Measurements from ENCODE around the gene DUSP9.
"Not testable (repeated sequence)": the region's sequence is repeated elsewhere in the genome, so short reads cannot be mapped to it uniquely, and the experiment has no call there.

Gene DUSP9, protein sequence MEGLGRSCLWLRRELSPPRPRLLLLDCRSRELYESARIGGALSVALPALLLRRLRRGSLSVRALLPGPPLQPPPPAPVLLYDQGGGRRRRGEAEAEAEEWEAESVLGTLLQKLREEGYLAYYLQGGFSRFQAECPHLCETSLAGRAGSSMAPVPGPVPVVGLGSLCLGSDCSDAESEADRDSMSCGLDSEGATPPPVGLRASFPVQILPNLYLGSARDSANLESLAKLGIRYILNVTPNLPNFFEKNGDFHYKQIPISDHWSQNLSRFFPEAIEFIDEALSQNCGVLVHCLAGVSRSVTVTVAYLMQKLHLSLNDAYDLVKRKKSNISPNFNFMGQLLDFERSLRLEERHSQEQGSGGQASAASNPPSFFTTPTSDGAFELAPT
- total RNA-seq = 0 to 0.33 (median 0.17) reads per million in 9 experiments

DNA sequence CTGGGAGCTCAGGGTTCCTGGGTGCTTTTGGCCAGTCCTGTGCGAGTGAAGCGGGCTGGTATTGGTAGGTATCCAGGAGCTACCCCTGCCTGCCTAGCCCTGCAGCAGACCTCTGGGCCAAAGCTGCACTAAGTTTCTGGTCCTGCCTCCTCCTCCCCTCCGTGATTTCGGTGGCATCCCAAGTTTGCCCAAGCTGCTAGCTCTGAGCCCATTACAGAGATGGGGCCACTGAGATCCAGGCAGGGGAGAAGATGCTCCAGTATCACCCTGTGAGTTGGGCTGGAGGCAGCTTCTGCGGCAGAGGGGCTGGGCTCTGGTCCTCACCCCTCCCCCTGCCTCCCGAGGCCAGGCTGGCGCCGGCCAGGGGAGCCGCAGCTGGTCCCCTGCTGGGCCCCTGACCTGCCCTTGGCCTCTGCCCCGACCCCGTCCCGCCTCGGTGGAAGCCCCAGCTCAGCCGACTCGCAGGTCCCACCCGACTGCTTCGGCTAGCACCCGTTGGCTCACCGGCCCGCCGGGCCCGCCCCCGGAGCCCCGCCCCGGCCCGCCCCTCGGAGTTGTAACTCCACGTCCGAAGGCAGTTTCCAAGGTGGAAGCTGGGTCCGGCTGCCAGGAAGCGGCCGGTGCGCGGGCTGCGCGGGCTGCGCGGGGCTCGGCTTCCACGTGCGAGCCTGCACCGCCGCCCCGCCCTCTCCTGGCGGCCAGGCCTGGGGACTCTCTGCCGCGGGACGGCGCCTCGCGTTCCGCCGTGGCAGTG is at the start of gene DUSP9:
DUSP9 (plus strand) TSS at position 584 of the 754 bp plus-strand sequence. CDS start 751 bp downstream, outside the sequence.
- H3K4me3 Mint-ChIP-seq = peak within 1 kb of the TSS; percentile 18 to 27
- H3K36me3 Mint-ChIP-seq (ENCODE audit: insufficient read depth) = no peaks in the 10 kb centered on the region
- H3K9me3 Mint-ChIP-seq = no peaks in the 10 kb centered on the region
- H3K4me1 Mint-ChIP-seq (ENCODE audit: low read depth in 2 of 2) = peaks cover 4 to 5% of the 10 kb centered on the region in 2 donors
- ATAC-seq (replicated peaks) = peak; percentile 50
- no peak for DNase-seq
- peaks cover 9 to 36% of the 10 kb centered on the region in 2 donors for H3K27me3 Mint-ChIP-seq
- H3K27ac Mint-ChIP-seq = no peak within 1 kb of the TSS

DNA sequence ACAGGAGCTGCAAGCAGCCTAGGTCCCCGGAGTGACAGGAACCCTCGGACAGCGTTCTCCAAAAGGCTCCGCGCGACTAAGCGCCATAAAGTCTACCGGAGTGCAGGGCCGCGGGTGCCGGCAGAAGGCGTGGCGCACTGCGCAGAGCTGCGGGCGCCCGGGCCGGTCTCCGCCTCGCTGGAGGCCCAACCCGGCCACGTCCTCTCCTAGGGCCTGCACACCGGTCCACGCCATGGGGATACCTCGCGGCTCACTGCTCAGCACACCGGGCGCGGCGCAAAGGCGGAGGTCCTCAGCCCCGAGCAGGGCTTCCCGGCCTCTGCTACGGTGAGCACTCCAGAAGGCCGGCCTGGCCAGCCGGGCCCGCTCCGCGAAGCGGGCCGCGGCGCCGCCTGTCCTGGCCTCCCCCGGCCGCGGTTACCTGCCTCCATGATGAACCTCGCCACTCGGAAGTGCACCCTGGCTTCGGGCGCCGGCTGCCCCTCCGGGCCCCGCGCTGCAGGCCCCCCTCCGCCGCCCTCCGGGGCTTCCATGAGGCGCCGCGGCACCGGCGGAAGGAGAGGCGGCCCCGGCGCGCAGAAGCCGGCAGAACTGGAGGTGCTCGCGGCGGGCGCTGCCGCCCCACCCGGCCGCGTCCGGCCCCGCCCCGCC is 48.3 kb upstream of the DUSP9 start, which contains the start of gene CCNQ:
CCNQ (minus strand) TSS at position 599 of the 651 bp plus-strand sequence; CDS start at position 533, 66 bp downstream.
- Mint-ChIP-seq H3K4me3 (peak within 1 kb of the TSS; percentile 86 to 89), H3K4me1 (ENCODE audit: low read depth in 2 of 2) (peaks cover 16 to 29% of the 10 kb centered on the region in 2 donors), H3K27me3 (no peaks in the 10 kb centered on the region), H3K36me3 (ENCODE audit: insufficient read depth) (peaks cover 2% of the 10 kb centered on the region), H3K27ac (peak within 1 kb of the TSS; percentile 38 to 49), H3K9me3 (no peaks in the 10 kb centered on the region)
- DNase-seq (no peak), ATAC-seq (replicated peaks) (peak; percentile 69)

DNA sequence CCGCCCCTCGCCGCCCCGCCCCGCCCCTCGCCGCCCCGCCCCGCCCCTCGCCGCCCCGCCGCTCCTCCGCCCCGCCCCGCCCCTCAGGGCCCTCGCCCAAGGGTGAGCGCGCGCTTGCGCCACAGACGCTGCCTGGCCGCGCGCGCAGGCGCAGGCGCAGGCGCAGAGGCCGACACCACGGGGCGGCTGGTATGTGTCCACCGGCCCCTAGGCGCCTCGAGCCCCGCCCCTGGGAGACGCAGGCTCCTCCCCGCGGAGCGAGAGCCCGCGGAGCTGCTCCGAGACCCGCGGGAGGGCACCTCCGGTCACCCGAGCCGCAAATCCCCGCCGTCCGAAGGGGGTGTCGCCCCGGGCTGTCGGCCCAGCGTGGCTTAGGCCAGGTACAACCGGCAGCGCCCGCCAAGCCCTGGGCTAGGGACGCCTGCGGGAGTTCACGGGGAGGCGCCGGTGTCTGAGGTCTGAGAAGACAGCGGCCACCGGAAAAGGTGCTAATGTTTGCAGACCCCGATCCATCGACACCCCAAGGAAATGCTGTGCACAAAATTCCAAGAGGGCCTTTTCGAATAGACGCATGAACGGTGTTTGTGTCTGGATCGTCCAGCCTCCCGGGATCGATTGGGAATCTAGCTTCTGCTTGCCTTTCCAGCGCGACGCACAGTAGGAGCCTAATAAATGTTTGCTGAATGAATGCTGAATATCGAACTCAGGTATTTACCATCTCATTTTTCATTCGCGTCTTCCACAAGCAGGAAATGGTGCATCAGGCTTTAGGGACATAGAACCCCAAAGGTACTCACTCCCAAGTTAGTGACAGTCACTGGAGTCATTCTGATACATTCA is 47.6 kb upstream of the DUSP9 start:
- H3K4me1 Mint-ChIP-seq (ENCODE audit: low read depth in 2 of 2) = peaks cover 16 to 29% of the 10 kb centered on the region in 2 donors
- peaks cover 2% of the 10 kb centered on the region for H3K36me3 Mint-ChIP-seq (ENCODE audit: insufficient read depth)
- DNase-seq = peak; percentile 64 to 79 (median 71)
- no peaks in the 10 kb centered on the region for H3K27me3 Mint-ChIP-seq
- H3K9me3 Mint-ChIP-seq = no peaks in the 10 kb centered on the region
- H3K27ac Mint-ChIP-seq = peak overlapping the region in 1 of 2 donors; percentile 18
- peak overlapping the region; percentile 86 to 89 for H3K4me3 Mint-ChIP-seq
- peak; percentile 83 for ATAC-seq (replicated peaks)

DNA sequence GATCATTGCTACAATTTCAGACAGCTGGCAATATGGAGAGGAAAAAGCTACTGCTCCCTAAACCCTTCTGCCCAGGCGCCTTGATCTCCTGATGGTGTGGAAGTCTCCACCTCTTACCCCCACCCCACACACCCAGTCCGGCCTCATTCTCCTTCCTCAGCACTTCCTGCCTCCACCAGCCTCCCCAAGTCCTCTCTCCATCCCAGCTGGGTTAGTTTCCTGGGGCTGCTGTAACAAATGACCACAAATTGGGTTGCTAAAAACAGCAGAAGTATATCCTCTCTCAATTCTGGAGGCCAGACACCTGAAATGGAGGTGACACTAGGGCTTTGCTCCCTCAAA is 47.0 kb upstream of the DUSP9 start:
- H3K4me1 Mint-ChIP-seq (ENCODE audit: low read depth in 2 of 2) = peaks cover 16 to 29% of the 10 kb centered on the region in 2 donors
- H3K9me3 Mint-ChIP-seq = no peaks in the 10 kb centered on the region
- peak overlapping the region; percentile 86 to 89 for H3K4me3 Mint-ChIP-seq
- peak overlapping the region in 1 of 2 donors; percentile 18 for H3K27ac Mint-ChIP-seq
- no peaks in the 10 kb centered on the region for H3K27me3 Mint-ChIP-seq
- peaks cover 2% of the 10 kb centered on the region for H3K36me3 Mint-ChIP-seq (ENCODE audit: insufficient read depth)
- DNase-seq (no peak), ATAC-seq (replicated peaks) (no peak)

DNA sequence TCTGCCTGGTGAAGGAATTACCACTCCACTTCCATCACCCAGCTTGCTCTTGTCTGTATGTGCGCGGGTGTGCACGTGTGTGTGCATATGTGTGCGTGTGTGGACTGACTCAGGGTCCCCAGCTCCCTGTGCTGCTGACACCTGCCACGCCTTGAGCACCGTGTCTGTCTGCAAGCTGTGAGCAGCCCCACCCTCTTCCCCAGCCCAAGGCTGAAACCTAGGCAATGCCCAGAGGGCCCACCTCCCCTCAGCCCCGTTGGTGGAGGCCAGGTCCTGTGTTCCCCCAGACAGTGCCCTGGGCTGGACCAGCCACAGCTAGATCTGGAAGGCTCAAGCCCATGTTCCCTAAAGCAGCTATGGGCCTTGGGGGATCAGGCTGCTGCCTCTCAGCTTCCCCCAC is 46.1 kb upstream of the DUSP9 start:
- H3K4me3 Mint-ChIP-seq = peak overlapping the region in 1 of 2 donors; percentile 86
- ATAC-seq (replicated peaks) = no peak
- DNase-seq = no peak
- H3K36me3 Mint-ChIP-seq (ENCODE audit: insufficient read depth) = peaks cover 2% of the 10 kb centered on the region
- H3K4me1 Mint-ChIP-seq (ENCODE audit: low read depth in 2 of 2) = peaks cover 12 to 27% of the 10 kb centered on the region in 2 donors
- no peaks in the 10 kb centered on the region for H3K27me3 Mint-ChIP-seq
- H3K27ac Mint-ChIP-seq = no peak overlapping the region
- no peaks in the 10 kb centered on the region for H3K9me3 Mint-ChIP-seq

DNA sequence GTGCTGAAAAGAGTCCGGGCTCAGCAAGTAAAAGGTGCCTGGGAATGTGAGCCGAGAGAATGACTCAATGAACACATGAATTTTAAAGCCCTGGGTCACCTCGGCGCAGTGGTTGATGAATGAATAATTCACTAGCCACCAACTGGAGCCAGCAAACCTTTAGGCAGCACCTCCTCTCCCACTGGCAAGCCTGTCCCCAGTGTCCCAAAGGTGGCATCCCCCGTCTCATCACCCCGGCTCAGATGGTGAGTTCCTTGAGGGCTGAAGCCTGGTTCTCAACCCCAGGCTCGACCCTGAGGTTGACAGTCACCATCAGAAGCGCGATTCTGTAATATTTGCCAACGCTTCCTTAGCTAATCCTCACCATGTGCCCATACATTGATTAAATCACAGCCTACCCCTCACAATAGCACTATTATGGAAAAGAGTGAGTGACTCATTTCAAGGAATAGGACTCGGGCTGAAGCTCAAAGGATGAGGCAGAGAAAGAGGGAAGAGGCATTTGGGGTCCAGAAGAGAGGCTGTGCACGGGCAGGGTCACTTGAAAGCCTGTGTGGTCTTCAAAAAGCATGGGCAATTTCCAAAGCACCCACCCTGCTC is 45.4 kb upstream of the DUSP9 start:
- no peaks in the 10 kb centered on the region for H3K9me3 Mint-ChIP-seq
- no peaks in the 10 kb centered on the region for H3K27me3 Mint-ChIP-seq
- no peak overlapping the region for H3K4me3 Mint-ChIP-seq
- ATAC-seq (replicated peaks) = no peak
- H3K27ac Mint-ChIP-seq = no peak overlapping the region
- no peak for DNase-seq
- peaks cover 11 to 23% of the 10 kb centered on the region in 2 donors for H3K4me1 Mint-ChIP-seq (ENCODE audit: low read depth in 2 of 2)
- H3K36me3 Mint-ChIP-seq (ENCODE audit: insufficient read depth) = peaks cover 2% of the 10 kb centered on the region

DNA sequence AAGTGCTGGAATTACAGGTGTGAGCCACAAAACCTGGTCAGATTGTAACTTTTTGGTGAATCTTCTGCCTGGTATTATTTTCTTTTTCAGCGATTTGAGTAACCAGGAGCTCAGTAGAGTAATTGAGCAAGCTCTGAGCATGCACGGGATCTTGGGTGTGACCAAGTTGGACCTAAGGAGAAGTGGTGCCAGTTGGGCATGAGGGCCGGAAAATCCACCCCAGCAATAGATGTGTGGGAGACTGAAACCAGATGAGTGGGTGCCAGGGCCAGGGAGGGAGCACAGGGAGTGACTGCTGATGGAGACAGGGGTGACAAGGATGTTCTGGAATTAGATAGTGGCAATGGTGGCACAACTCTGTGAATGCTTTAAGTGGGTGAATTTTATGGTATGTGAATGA is 44.4 kb upstream of the DUSP9 start:
- DNase-seq = no peak
- Mint-ChIP-seq H3K27ac (no peak overlapping the region), H3K9me3 (no peaks in the 10 kb centered on the region), H3K4me3 (no peak overlapping the region), H3K27me3 (no peaks in the 10 kb centered on the region), H3K4me1 (ENCODE audit: low read depth in 2 of 2) (peaks cover 11 to 16% of the 10 kb centered on the region in 2 donors), H3K36me3 (ENCODE audit: insufficient read depth) (peaks cover 2% of the 10 kb centered on the region)
- no peak for ATAC-seq (replicated peaks)

DNA sequence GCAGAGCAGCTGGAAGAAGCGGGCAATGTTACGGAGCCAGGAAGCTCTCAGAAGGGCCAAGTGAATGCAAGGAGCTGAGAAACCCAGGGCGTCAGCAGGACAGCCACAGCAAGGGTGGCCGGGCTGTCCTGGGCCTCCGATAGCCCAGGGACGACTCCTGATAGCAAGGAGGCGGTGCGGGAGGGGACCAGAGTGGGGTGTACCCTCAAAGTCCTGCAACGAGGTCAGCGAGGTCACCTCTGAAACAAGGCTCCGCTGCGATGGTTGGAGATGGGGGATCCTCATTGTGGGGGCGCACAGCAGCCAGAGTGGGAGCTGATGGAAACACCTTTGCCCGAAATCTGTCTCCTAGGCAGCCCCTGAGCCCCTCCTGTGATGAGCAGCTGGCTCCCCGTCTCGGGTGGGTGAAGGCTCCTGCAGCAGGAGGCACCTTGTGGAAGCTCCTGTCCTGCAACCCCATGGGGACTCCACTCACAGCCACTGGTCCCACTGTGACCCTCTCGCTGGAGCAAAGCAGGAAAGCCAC is 43.8 kb upstream of the DUSP9 start:
- no peak overlapping the region for H3K4me3 Mint-ChIP-seq
- no peak overlapping the region for H3K27ac Mint-ChIP-seq
- ATAC-seq (replicated peaks) (no peak), DNase-seq (no peak)
- H3K9me3 Mint-ChIP-seq = no peaks in the 10 kb centered on the region
- H3K36me3 Mint-ChIP-seq (ENCODE audit: insufficient read depth) = no peaks in the 10 kb centered on the region
- H3K27me3 Mint-ChIP-seq = no peaks in the 10 kb centered on the region
- peaks cover 7 to 11% of the 10 kb centered on the region in 2 donors for H3K4me1 Mint-ChIP-seq (ENCODE audit: low read depth in 2 of 2)

DNA sequence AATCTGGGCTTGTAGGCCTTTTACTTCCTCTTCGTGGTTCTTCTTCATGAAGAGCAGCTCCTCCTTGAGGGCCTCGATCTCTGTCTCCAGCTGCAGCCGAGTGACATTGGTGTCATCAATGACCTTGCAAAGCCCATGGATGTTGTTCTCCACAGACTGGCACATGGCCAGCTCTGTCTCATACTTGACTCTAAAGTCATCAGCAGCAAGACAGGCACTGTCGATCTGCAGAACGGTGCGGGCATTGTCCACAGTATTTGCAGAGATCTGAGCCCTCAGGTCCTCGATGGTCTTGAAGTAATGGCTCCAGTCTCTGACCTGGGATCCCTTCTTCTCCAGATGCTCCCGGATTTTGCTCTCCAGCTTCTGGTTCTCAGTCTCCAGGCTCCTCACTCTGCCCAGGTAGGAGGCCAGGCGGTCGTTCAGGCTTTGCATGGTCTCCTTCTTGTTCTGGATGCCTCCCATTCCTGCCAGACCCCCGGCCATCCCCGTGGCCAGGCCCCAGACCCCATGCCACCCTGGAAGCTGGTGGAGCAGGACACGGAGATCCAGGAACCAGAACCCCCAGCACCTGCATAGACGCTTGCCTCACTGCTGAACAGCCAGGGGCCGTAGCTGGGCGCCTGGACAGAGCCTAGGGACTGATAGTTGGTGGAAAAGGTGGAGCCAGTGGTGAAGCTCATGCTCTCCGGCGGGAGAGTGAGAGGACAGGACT is 42.2 kb upstream of the DUSP9 start:
- H3K27ac Mint-ChIP-seq; H3K9me3 Mint-ChIP-seq; H3K36me3 Mint-ChIP-seq (ENCODE audit: insufficient read depth); DNase-seq; ATAC-seq (replicated peaks); H3K4me3 Mint-ChIP-seq; H3K27me3 Mint-ChIP-seq: not testable (repeated sequence)
- peaks cover 7 to 12% of the 10 kb centered on the region in 2 donors for H3K4me1 Mint-ChIP-seq (ENCODE audit: low read depth in 2 of 2)

DNA sequence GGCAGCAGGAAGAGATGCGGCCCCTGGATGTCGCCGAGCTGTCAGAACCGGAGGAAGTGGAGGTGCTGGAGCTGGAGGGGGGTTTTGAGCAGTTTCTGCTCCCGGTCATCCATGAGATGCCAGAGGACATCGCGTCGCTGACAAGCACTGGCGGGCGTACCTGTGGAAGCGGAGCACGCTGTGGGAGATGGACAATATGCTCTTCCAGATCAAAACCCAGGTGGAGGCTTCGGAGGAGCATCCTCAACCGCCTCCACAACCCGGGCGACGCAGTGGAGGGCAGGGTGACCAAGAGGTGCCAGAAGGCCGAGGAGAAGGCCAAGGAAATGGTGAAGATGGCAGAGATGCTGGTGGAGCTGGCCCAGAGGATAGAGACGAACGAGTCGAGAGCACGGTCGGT is 40.5 kb upstream of the DUSP9 start:
- no peak for ATAC-seq (replicated peaks)
- Mint-ChIP-seq H3K27ac (no peak overlapping the region), H3K27me3 (no peaks in the 10 kb centered on the region)

DNA sequence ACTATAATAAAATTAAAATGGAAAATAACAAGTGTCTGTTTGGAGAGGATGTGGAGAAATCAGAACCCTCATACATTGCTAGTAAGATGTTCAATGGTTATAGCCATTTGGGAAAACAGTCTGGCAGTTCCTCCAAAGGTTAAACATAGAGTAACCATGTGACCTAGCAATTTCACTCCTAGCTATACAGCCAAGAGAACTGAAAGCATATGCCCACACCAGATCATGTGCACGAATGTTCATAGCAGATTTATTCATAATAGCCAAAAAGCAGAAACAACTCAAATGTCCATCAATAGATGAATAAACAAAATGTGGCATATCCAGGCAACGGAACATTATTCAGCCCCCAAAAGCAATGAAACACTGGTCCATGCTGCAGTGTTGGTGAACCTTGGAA is 38.6 kb upstream of the DUSP9 start:
- Mint-ChIP-seq H3K36me3 (ENCODE audit: insufficient read depth) (no peaks in the 10 kb centered on the region), H3K27me3 (no peaks in the 10 kb centered on the region), H3K27ac (no peak overlapping the region), H3K9me3 (no peaks in the 10 kb centered on the region), H3K4me3 (no peak overlapping the region), H3K4me1 (ENCODE audit: low read depth in 2 of 2) (peaks cover 0 to 6% of the 10 kb centered on the region in 2 donors)
- ATAC-seq (replicated peaks) (no peak), DNase-seq (no peak)

More for the DNA sequence above, 40.5 kb upstream of the DUSP9 start:
- Mint-ChIP-seq H3K9me3 (no peaks in the 10 kb centered on the region), H3K4me1 (ENCODE audit: low read depth in 2 of 2) (peaks cover 0 to 6% of the 10 kb centered on the region in 2 donors), H3K4me3 (no peak overlapping the region), H3K36me3 (ENCODE audit: insufficient read depth) (no peaks in the 10 kb centered on the region)
- no peak for DNase-seq

DNA sequence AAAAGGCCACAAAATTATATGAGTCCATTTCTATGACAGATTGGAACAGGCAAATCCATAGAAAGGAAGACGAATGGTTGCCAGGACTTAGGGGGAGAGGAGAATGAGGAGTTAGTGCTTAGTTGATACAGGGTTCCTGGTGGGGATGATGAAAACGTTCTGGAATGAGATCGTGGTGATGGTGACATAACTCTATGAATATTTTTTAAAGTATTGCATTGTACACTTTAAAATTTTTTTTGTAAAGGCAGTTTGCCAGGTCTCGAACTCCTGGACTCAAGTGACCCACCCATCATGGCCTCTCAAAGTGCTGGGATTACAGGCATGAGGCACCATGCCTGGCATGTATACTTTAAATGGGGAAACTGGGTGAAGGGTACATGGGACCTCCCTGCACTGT is 38.2 kb upstream of the DUSP9 start:
- no peak overlapping the region for H3K4me3 Mint-ChIP-seq
- H3K4me1 Mint-ChIP-seq (ENCODE audit: low read depth in 2 of 2) = peaks cover 0 to 6% of the 10 kb centered on the region in 2 donors
- H3K27ac Mint-ChIP-seq = no peak overlapping the region
- ATAC-seq (replicated peaks) = no peak
- H3K36me3 Mint-ChIP-seq (ENCODE audit: insufficient read depth) = no peaks in the 10 kb centered on the region
- no peaks in the 10 kb centered on the region for H3K9me3 Mint-ChIP-seq
- no peaks in the 10 kb centered on the region for H3K27me3 Mint-ChIP-seq
- DNase-seq = no peak

All from effector memory CD8-positive, alpha-beta T cell (primary cell).